Posterior vena cava (tissue), 2 donors: ENCODE data around the gene MRPS15. TPM values are rescaled to one million over a fixed set of nuclear protein-coding genes. Genes with fewer than 3 reads are reported as not detected.

Experiments used
- DNase-seq: peaks from one replicate; pipeline ENCODE4 v3.0.0-alpha.2; 2020; ENCODE audit warnings: low spot score
- intact Hi-C, 2 donors: fragments of 100-400 bp; cut with DNase I; formaldehyde crosslinking; loops; one replicate each; pipeline versions ENCODE4 v1.14.1 to v1.14.2; 2022 to 2023
- total RNA-seq, 2 donors: library from RNA; stranded (reverse); fragmentation: NEBNext Ultra II Directional; extraction: Animal tissue kit (Norgen Biotek cat#: 25700); gene quantifications; one replicate each; pipeline ENCODE4 v1.2.1, GENCODE V29; 2021
- donor health status: DM: yes; HTN: yes; CAD: no.
- donor health status: DM: yes; HTN: yes; CAD: no.

Gene MRPS15
- total RNA-seq, 2 donors from 2014 or later, result 46.4 to 48.3 TPM

DNA sequence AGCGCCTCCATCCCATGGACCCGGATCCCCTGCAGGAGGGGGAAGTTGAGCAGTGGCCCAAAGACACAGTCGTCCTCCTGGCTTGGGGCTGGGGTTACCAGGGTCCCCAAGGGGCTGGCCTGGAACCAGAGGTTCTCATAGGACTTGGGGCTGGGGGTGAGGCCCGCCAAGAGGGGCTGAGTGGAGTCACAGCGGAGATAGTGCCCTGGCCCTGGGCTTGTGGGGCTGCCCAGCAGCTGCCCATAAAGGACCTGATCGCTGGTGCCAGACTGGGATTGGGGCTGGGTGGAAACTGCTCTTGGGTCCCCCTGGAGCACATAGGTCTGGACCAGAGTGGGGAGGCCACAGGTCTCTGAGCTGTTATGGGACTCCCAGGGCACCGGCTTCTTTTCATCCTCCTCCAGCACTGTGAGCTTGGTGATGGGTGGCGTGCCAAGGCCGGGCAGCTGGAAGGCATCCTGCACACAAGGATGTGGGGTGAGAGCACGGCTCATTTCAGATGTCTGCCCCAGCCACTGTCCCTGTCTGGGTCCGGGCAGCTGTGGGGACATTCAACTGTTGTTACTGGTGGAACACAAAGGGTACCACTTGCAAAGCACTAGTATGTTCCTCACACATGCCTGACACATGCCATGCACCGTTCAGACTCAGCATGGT, 2.3 kb upstream of the MRPS15 start:
- DNase-seq, result peak; percentile 76
- intact Hi-C loops, result no loop called here

DNA sequence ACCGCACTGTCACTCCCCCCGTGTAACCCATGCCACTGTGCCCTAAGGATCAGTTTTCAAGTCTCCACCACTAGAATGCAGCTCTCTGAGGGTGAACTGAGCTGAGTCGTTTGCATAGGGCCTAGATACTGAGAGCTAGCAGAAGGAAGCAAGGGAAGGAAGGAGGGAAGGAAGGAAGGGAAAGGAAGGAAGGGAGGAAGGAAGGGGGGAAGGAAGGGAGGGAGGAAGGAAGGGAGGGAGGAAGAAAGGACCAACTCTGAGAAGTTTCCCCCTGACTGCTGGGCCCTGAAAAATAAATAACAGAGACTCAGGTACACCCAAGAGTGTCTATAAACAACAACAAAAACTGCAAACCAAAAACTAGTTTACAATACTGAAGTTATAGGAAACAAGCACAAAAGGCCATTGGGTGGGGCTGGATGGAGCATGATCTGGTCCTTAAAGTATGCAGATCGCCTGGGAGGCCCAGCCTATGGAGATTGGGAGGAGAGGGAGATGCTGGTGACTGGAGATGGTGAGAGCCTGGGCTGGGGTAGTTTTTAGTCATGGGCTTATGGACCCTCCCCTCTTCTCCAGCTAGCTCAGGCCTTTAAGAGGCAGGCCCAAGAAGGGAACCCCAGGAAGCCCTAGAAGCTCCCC, 1.7 kb upstream of the MRPS15 start:
- DNase-seq, result no peak
- intact Hi-C loops, result no loop called here

DNA sequence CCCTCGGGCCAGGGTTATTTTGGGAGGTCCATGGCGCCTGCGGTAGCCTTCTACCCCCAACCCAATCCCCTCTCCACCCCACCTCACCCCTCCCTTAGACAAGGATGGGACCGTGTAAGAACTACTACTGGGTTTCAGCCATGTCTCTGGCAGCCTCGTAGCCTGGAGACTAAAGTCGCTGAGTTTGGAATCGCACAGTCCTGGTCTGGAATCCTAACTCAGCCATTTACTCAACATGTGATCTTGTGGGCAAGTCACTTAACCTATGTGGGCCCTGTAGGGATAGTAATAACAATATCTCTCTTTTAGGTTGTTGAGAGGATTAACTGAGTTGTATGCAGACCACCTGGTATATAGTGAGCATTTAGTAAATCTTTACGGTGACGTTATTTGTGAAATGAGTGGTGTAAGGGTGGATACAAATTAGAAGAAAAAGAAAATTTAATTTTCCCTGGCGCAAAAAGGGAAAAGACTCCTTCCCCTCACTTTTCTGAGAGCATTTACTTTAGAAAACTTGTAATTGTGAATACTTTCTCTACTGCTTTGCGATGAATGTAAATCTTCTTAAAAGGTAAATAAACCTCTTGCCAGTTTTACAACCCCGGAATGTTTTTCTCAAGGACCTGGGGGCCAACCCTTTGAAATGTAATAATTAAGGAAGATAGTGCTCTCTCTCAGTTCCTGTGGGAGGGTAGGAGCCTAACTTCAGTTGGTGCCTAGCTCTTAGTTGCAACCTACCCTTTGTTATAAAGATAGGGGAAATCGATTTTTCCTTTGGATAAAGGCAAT, 615 bp upstream of the MRPS15 start:
- intact Hi-C loops, result no loop called here
- DNase-seq, result no peak

DNA sequence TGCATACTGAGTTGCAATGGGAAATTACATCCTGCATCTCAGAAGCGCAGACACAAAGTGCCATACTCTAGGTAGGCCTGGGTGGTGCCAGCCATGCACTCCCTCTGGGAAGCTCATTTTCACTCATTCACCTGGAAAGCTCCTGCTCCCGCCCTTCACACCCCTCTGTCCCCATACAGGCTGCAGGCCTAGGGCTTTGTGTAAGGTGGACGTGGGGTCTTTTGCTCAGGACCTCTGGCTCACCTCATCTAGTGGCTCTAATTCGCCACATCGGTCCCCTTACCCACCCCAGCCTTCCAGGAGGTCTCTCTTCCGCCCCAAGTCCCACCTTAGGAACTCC, 751 bp downstream of the MRPS15 start:
- intact Hi-C loops, result no loop called here
- DNase-seq, result no peak

DNA sequence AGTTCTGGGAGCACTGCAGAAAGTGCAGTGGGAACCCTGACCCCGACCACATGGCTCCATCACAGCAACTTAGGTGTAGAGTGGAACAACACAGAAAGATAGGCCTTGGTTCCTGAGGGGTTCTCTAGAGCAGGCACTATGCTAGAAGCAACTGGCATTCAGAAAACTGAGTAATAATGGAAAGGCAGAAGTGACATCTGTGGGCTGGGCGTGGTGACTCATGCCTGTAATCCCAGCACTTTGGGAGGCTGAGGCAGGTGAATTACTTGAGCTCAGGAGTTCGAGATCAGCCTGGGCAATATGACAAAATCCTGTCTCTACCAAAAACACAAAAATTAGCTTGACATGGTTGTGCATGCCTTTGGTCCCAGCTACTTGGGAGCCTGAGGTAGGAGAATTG, 5.3 kb downstream of the MRPS15 start:
- no peak for DNase-seq
- intact Hi-C loops, result no loop called here

DNA sequence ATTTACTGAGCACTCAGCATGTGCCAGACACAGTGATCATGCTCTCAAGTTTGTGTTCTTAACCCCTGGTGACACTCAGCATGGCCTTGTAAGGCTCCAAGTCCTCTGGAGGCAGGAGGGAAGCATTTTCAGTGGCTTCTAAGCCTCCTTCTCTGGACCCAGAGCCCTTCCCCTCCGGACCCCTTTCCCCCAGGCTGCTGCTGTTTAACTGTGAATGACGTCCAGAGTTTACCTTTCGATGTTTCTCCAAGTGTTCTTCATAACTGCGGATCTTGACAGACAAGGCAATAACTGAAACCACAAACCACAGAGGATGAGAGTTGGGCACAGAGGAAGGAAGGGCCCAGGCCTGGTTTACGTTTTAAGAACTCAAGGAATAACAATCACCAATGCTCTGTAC, 6.5 kb downstream of the MRPS15 start:
- intact Hi-C loops, result no loop called here
- no peak for DNase-seq

DNA sequence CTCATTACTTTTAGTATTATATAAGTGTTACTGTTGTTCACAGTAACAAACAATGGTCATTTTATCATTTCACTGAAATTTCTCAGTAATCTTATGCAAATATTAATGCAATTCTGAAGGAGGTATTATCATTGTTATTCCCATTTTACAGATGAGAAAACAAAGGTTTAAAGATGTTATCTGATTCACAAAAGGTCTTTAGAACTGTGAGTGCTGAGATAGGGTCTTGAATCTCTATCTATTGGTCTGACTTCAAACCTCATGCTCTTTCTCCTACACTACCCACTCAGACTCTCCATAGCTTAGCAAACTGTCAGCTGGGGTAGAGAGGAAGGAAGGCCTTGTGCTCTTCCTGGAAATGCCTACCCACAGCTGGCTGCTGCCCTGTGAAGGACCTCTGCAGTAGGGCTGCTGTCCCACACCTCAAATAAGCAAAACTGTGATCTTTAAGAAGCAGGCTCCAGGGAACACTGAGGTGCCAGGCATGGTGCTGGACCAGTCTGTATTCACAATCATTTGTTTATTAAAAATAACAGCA, 7.7 kb downstream of the MRPS15 start:
- no peak for DNase-seq

DNA sequence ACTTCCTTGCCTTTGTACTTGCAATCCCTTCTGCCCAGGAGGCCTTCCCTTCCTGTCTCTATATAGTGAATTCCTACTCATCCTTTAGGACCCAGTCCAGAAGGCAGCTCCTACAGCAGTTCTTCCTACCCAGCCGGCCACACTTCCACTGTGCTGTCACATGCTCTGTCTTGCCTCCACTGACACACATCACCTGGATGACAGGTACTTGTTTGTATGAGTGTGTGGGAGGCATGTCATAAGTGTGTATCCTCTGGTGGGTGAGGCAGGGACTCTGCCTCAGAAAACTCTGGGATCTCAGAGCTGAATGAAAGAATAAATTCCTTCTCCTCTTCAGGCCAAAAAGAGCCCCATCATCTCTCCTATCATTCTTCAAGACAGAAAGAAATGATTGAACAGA, 8.8 kb downstream of the MRPS15 start:
- DNase-seq, result no peak
- intact Hi-C loops, result no loop called here

More for the DNA sequence above, 7.7 kb downstream of the MRPS15 start:
- intact Hi-C loops, result no loop called here

DNA sequence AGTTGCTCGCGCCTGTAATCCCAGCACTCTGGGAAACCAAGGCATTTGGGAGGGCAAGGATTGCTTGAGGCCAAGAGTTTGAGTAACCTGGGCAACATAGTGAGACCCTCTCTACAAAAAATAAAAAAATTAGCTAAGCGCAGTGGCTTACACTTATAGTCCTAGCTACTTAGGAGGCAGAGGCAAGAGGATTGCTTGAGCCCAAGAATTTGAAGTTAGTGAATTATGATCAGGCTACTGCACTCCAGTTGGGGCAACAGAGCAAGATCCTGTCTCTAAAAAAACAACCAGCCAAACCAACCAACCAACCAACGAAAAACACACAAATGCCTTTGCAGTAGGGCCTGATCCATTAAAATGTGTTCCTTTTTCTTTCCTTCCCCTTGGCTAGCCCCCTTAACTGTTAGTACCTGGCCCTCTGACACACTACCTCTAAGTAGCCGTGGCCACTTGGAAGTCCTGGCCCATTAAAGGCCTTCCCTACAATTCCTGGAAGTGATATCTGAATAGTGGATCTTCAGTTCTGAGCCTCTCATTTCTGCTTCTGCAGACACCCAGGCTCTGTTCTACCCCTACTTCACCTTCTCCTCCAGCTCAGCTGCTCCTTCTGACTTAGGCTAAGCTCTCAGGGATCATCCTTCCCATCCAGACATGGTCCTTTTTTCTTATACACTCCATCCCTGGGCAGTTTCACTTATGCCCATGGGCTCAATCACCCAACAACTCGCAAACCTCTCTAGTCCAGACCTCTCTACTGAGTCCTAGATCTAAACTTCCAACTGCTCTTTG, 10.4 kb downstream of the MRPS15 start:
- DNase-seq, result no peak
- intact Hi-C loops, result no loop called here

DNA sequence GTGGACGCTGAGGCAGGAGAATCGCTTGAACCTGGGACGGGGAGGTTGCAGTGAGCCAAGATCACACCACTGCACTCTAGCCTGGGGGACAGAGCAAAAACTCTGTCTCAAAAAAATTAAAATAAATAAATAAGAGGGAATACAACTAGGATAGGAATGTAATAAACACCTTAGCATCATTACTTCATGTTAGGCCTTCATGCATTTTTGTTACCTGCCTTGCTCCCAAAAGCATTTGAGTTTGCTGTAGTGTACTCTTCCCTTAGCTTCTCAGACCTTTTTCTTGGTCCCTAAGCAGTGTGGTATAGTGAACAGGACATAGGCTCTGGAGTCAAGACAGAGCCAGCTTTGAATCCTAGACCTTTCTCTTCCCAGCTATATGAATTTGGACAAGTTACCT, 11.1 kb downstream of the MRPS15 start:
- intact Hi-C loops, result no loop called here
- DNase-seq, result no peak

DNA sequence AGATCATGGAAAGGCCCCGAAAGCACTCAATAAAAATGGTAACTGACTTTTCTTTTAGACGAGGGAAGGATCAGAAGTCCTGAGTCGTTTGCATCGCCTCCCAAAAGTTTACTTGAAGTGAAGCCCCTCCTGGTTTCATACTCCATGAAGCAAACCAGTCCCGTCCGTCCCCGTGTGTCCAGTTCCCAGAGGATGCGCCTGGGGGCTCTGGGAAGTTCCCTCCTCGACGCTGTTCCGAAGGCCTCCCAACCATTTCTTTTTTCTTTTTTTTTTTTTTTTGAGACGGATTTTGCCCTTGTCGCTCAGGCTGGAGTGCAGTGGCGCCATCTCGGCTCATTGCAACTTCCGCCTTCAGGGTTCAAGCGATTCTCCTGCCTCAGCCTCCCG, 13.3 kb downstream of the MRPS15 start:
- no peak for DNase-seq
- intact Hi-C loops, result no loop called here

DNA sequence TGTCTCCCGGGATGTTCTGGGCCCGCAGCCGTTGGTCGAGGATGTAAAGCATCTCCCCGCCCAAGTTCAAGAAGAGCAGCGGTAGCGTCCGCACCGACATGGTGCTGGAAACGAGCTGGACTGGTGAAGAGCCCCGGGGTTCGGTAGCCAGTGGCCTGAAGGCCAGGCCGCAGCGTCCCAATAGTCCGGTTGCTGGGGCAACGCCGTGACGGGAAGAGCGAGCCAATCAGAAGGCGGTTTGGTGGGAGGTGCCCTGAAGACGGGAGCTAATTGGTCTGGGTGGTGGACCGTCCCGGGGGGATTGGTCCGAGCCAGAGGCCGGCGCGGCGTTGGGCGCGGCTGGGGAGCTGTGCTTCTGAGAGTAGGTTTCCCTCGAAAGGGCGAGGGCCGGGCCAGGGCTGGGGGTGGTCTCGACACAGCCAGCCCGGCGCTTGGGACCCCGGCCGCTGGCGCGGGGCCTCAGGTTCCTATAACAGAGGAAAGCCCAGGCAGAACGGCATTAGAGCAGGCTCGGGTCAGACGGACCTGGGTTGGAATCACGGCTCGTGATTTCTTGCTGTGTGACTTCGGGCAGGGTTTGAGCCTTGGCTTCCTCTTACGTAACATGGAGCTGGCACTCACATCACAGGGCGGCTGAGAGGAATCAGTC, 13.8 kb downstream of the MRPS15 start, which contains the start of gene OSCP1:
Gene OSCP1, minus strand, starts transcription at position 182 of the 649 bp plus-strand sequence. Its CDS starts 82 bp downstream, at position 100.
- intact Hi-C loops, result no loop called here
- peak; percentile 99 for DNase-seq

DNA sequence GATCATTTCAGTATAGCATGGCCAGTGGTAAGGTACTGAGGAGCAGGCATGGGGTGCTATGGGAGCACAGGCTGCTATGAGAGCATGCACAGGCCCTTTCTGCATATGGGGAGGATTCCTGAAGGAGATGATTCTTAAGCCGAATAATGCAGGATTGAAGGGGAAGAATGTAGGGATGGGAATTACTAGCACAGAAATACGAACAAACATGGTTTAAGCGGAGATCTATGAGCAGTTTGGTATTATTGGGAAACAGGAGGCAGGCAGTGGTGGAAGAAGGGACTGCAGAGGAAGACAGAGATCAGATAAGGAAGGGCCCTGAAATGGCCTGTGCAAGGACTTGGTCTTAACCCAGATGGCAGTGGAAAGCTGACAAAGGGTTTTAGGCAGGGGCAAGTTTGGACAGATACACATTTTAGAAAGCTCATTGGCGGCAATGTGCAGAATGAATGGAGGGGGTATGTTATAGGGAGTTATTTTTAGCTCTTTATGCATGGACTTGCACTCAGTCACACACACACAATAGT, 15.6 kb downstream of the MRPS15 start:
- intact Hi-C loops, result no loop called here
- DNase-seq, result no peak

DNA sequence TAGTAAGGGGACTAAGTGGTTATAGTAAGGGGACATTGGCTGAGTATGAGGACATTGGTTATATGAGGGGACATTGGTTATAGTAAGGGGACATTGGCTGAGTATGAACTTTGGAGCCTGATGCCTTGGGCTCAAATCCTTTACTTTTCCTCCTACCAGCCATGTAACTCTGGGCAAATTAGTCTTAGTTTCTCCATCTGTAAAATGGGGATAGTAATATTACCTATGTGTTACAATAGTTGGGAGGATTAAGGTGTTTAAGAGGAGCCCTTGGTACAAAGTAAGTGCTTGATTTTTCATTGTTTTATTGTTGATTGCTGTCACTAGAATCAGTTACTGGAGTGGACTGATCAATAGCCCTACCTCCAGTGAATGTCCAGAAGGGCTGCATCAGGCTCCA, 16.7 kb downstream of the MRPS15 start:
- intact Hi-C loops, result no loop called here

DNA sequence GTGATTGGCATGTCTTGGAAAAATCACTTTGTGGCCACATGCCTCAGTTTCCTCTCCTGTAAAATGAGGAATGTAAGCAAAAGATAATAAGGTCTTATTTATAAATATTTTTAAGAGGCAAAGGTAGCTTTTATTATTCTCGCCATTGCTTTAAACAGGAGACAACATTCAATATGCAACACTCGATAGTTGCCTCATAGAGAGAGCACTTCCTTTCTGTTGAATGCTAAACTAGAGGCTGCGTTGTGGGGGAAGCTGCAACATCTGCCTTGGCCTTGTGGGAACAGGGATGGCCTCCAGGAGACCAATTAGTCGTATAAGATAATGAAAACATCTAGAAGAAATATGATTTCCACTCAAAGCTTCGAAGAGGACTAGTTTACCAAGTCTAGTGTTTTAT, 17.4 kb downstream of the MRPS15 start:
- intact Hi-C loops, result no loop called here
- no peak for DNase-seq

More for the DNA sequence above, 16.7 kb downstream of the MRPS15 start:
- no peak for DNase-seq

DNA sequence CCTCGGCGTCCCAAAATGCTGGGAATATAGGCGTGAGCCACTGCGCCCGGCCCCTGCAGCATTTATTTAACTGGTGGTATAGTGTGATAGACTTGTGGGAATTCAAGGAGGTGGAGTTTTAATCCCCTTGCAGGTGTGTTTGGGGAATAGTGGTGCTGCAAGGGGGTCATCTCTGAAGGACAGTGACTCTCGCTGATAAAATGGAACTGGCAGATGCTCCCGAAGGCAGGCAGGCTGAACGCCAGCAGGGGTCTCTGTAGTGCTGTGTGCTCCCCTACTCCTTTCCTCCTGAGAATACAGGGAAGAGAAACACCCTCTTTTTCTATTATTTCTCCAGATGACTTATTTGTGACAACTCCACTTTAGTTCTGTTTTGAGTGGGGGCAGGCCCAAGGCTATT, 17.9 kb downstream of the MRPS15 start:
- intact Hi-C loops, result no loop called here
- DNase-seq, result no peak

DNA sequence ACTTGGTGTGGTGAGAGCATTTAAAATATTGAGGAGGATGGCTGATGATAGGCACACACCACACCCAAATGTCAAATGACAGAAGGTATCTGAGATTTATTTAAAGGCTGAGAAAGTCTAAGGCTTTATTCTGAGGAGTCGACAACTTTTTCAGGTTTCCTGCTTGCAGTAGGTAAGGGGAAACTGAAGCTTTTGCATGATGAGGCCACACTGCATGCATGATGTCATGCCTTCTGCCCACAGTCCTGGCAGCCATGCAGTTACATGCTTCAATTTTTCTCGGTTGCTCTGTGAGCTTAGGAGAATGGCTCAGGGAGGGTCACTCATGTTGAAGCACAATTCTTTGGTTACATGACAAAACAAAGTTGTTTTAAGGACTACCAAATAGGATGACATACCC, 20.9 kb downstream of the MRPS15 start:
- DNase-seq, result no peak
- intact Hi-C loops, result no loop called here

DNA sequence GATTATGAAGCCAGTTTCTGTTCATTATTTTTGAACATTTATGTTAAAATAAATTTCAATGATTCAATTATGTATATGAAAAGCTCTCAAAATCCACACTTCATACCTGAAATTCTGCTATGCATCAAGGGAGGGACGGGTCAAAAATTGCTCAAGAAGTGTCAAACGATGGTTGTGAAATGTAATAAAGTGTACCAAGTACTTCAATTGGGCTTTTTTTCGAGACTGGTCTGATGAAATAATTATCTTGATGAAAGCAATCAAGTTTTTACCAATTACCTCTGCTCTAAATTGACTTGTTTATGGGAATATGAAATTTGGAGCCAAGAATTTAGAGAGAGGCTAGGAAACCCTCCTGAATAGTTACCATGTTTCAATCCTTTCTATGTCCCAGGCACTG, 21.8 kb downstream of the MRPS15 start:
- intact Hi-C loops, result no loop called here
- DNase-seq, result no peak

DNA sequence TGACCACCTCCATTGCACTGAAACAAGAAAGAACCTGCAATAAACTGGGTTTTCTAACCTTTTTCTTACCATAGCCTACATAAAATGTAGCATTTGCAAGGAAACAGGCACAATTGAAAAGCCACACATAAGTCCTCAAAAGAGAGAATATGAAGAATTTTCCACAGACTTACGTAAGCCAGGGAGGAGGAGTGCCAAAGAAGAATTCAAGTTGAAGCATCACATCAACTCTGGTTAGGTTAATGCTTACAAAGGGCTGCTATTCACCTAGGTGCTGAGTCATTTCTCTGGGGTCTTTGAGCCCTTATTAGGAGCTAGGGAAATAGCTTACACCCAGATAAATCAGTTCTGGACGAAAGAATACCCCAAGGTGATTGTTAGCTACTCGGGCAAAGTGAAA, 23.5 kb downstream of the MRPS15 start:
- intact Hi-C loops, result no loop called here
- DNase-seq, result no peak
